HepG2 (cell line): Measurements from ENCODE around the gene PEX13. TPM values are rescaled to one million over a fixed set of nuclear protein-coding genes. Genes with fewer than 3 reads are reported as not detected.
A peak's percentile ranks its signal among the peaks of the same experiment; 100 is the strongest.

ENCODE experiments used
- AGO1 ChIP-seq: fragments of 200-400 bp; formaldehyde crosslinking; IDR thresholded peaks from 2 replicates; pipeline ENCODE4 v1.6.1; 2017; ENCODE audit warnings: mild to moderate bottlenecking, low read depth, low read length, moderate library complexity; ENCODE audit not compliant: poor library complexity, severe bottlenecking
- CBX2 ChIP-seq, 2 experiments: fragments of 200-600 bp in 1 of 2; sonication (generic); formaldehyde crosslinking in 1 of 2; IDR thresholded peaks; 2 replicates each; pipeline versions ENCODE4 v1.7.0 to v1.8.1; 2018 to 2022; ENCODE audit warnings: low read depth in 2 of 2, low read length in 1 of 2, mild to moderate bottlenecking in 1 of 2, missing genetic modification reagents in 1 of 2
- HMGA1 ChIP-seq: sonication (generic); formaldehyde crosslinking; conservative IDR thresholded peaks from 2 replicates; pipeline ENCODE4 v1.4.0; 2020; ENCODE audit warnings: missing genetic modification reagents
- KDM6A ChIP-seq: IDR thresholded peaks from 2 replicates; pipeline ENCODE4 v1.6.1; 2016; ENCODE audit warnings: low read depth
- LBX2 ChIP-seq: sonication (generic); formaldehyde crosslinking; IDR thresholded peaks from 2 replicates; pipeline ENCODE4 v1.5.0; 2020; ENCODE audit warnings: missing genetic modification reagents, mild to moderate bottlenecking, borderline replicate concordance
- NBN ChIP-seq: fragments of 450-650 bp; conservative IDR thresholded peaks from 2 replicates; pipeline ENCODE4 v1.6.1; 2017
- NCOA1 ChIP-seq: sonication (generic); formaldehyde crosslinking; IDR thresholded peaks from 2 replicates; pipeline ENCODE4 v1.9.0; 2021; ENCODE audit warnings: missing genetic modification reagents
- NFIC ChIP-seq: IDR thresholded peaks from 2 replicates; pipeline ENCODE4 v1.6.1; 2012; ENCODE audit warnings: mild to moderate bottlenecking, low read length, inconsistent platforms
- NR0B2 ChIP-seq: sonication (generic); formaldehyde crosslinking; IDR thresholded peaks from 2 replicates; pipeline ENCODE4 v1.4.0; 2020; ENCODE audit warnings: mild to moderate bottlenecking, missing genetic modification reagents
- PLRG1 ChIP-seq: fragments of 450-650 bp; conservative IDR thresholded peaks from 2 replicates; pipeline ENCODE4 v1.6.1; 2016
- RARG ChIP-seq: sonication (generic); formaldehyde crosslinking; IDR thresholded peaks from 2 replicates; pipeline ENCODE4 v1.4.0; 2020; ENCODE audit warnings: low read depth, mild to moderate bottlenecking, missing genetic modification reagents
- SAP130 ChIP-seq: IDR thresholded peaks from 2 replicates; pipeline ENCODE4 v1.6.1; 2016; ENCODE audit warnings: low read depth
- STAT5B ChIP-seq: sonication (generic); formaldehyde crosslinking; IDR thresholded peaks from 2 replicates; pipeline ENCODE4 v1.4.0; 2020; ENCODE audit warnings: missing genetic modification reagents
- XBP1 ChIP-seq: sonication (generic); formaldehyde crosslinking; IDR thresholded peaks from 2 replicates; pipeline ENCODE4 v1.5.0; 2020; ENCODE audit warnings: missing genetic modification reagents
- ZBTB2 ChIP-seq: sonication (generic); formaldehyde crosslinking; IDR thresholded peaks from 2 replicates; pipeline ENCODE4 v1.8.0; 2022; ENCODE audit warnings: low read depth, missing genetic modification reagents
- ZBTB49 ChIP-seq: sonication (generic); formaldehyde crosslinking; IDR thresholded peaks from 2 replicates; pipeline ENCODE4 v1.4.0; 2020; ENCODE audit warnings: missing genetic modification reagents, borderline replicate concordance
- ZMYM2 ChIP-seq: sonication (generic); formaldehyde crosslinking; IDR thresholded peaks from 2 replicates; pipeline ENCODE4 v1.8.0; 2022; ENCODE audit warnings: mild to moderate bottlenecking, missing genetic modification reagents
- ZNF101 ChIP-seq: sonication (generic); formaldehyde crosslinking; IDR thresholded peaks from 2 replicates; pipeline ENCODE4 v1.4.0; 2020; ENCODE audit warnings: mild to moderate bottlenecking, low read depth, missing genetic modification reagents, borderline replicate concordance
- ZNF124 ChIP-seq: sonication (generic); formaldehyde crosslinking; IDR thresholded peaks from 2 replicates; pipeline ENCODE4 v1.4.0; 2020; ENCODE audit warnings: missing genetic modification reagents
- ZNF138 ChIP-seq: sonication (generic); formaldehyde crosslinking; IDR thresholded peaks from 2 replicates; pipeline ENCODE4 v1.5.0; 2020; ENCODE audit warnings: mild to moderate bottlenecking, low read depth, missing genetic modification reagents
- ZNF143 ChIP-seq: sonication (generic); formaldehyde crosslinking; IDR thresholded peaks from 2 replicates; pipeline ENCODE4 v1.4.0; 2020; ENCODE audit warnings: missing genetic modification reagents
- ZNF251 ChIP-seq: sonication (generic); formaldehyde crosslinking; IDR thresholded peaks from 2 replicates; pipeline ENCODE4 v1.9.0; 2021; ENCODE audit warnings: mild to moderate bottlenecking, missing genetic modification reagents
- ZNF331 ChIP-seq: sonication (generic); formaldehyde crosslinking; IDR thresholded peaks from 2 replicates; pipeline ENCODE4 v1.4.0; 2020; ENCODE audit warnings: missing genetic modification reagents
- ZNF740 ChIP-seq: sonication (generic); formaldehyde crosslinking; IDR thresholded peaks from 2 replicates; pipeline ENCODE4 v1.4.0; 2020; ENCODE audit warnings: missing genetic modification reagents
- ZNF83 ChIP-seq: sonication (generic); formaldehyde crosslinking; IDR thresholded peaks from 2 replicates; pipeline ENCODE4 v1.4.0; 2020; ENCODE audit warnings: missing genetic modification reagents, mild to moderate bottlenecking, borderline replicate concordance
- ZSCAN30 ChIP-seq: sonication (generic); formaldehyde crosslinking; IDR thresholded peaks from 2 replicates; pipeline ENCODE4 v1.5.0; 2020; ENCODE audit warnings: mild to moderate bottlenecking, missing genetic modification reagents
- polyA plus RNA-seq, 8 experiments: library from polyadenylated mRNA; depleted of rRNA in 3 of 8; stranded (reverse) in 7 of 8; unstranded in 1 of 8; fragments of >200 nt; fragmentation: Illumina TruSeq in 4 of 8; extraction: Trizol in 4 of 8; gene quantifications; 2 replicates each; pipeline versions ENCODE4 v1.2.1 to v1.2.3, GENCODE V29; 2011 to 2016; ENCODE audit warnings: low read depth in 4 of 8, missing spikeins in 1 of 8, mixed read lengths in 1 of 8; ENCODE audit not compliant: insufficient read depth in 1 of 8
- total RNA-seq, 5 experiments: library from RNA; depleted of rRNA; stranded (reverse); fragments of >200 nt; fragmentation: Illumina TruSeq; extraction: Trizol; gene quantifications; 2 replicates each; pipeline ENCODE4 v1.2.3, GENCODE V29; 2016; ENCODE audit warnings: low read depth in 1 of 5

The PEX13 gene
- total and polyA plus RNA-seq, 2 of the 13 experiments (the other 11 are each of a cell fraction or from before 2014, with no cell fraction given) = 47.9 to 75.9 TPM

GRCh38 chr2:61017556-61018317 lies at the start of gene PEX13, which contains the start of gene PUS10 (continued):
- TF ChIP-seq ZBTB49 (CRISPR knock-in tag) (no peak), HMGA1 (CRISPR knock-in tag) (no peak), KDM6A (CRISPR knock-in tag) (peak; percentile 95), NCOA1 (CRISPR knock-in tag) (no peak), ZNF251 (no peak), ZNF83 (CRISPR knock-in tag) (no peak), ZNF101 (0 out of 2 replicates have a peak, but pooled peaks have one; percentile 38), RARG (CRISPR knock-in tag) (no peak), CBX2 (IDR thresholded peaks at IDR 0.05; ENCODE audit: low read depth, low read length) (no peak), CBX2 (CRISPR knock-in tag; IDR thresholded peaks at IDR 0.05; ENCODE audit: low read depth) (no peak), LBX2 (CRISPR knock-in tag) (no peak), NBN (no peak), ZNF143 (CRISPR knock-in tag) (peak; percentile 45; the same call in 1 of the 2 replicates), NR0B2 (CRISPR knock-in tag) (no peak), ZNF331 (CRISPR knock-in tag) (peak; percentile 96), ZNF124 (0 out of 2 replicates have a peak, but pooled peaks have one; percentile 78), SAP130 (peak; percentile 95; the same call in 1 of the 2 replicates), ZNF740 (CRISPR knock-in tag) (peak; percentile 44; the same call in 1 of the 2 replicates), STAT5B (CRISPR knock-in tag) (no peak; the same call in 1 of the 2 replicates), NFIC (peak; percentile 84; the same call in 1 of the 2 replicates), ZMYM2 (peak; percentile 87), PLRG1 (no peak), XBP1 (CRISPR knock-in tag) (0 out of 2 replicates have a peak, but pooled peaks have one; percentile 44), ZSCAN30 (no peak; the same call in 1 of the 2 replicates), ZBTB2 (peak; percentile 7; the same call in 1 of the 2 replicates), AGO1 (peak; percentile 55), ZNF138 (CRISPR knock-in tag) (peak; percentile 55; the same call in 1 of the 2 replicates)
